Right lobe of liver (tissue), 4 donors: ENCODE results near the gene OPCML.

ENCODE experiments used
- POLR2A ChIP-seq: fragments of 450-650 bp; IDR thresholded peaks from one replicate; pipeline ENCODE4 v1.6.1; 2017; ENCODE audit warnings: antibody characterized with exemption, mild to moderate bottlenecking
- TF ChIP-seq, protein P1 (sequence below), 4 donors: fragments of 200-600 bp in 3 of 4; fragments of 450-650 bp in 1 of 4; IDR thresholded peaks; one replicate each; pipeline versions ENCODE4 v1.5.1 to v1.8.0; 2016 to 2022; ENCODE audit warnings: antibody characterized with exemption in 4 of 4, mild to moderate bottlenecking in 2 of 4
- donor health status: DM: no; HTN: no; CAD: no.
- donor health status: DM: no; HTN: no; CAD: no.
- donor health status: DM: no; HTN: yes; CAD: no.

DNA sequence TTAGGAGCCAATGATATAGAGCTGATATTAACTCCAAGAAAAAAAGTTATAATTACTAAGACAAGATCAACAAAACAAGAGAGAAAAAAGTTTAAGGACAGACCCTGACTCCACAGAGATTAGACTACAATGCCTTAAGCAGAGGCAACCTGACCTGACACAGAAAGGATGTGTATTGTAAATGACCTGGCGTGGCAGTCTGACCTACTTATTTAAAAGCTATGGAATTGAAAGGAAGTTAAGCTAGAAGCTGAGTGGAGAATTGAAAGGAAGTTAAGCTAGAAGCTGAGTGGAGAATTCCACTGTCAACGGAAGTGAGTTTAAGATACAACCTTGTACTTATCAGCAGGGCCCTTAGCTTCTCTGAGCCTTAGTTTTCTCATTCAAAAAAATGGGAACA lies 885.4 kb downstream of the OPCML start:
- TF ChIP-seq, protein P1, sequence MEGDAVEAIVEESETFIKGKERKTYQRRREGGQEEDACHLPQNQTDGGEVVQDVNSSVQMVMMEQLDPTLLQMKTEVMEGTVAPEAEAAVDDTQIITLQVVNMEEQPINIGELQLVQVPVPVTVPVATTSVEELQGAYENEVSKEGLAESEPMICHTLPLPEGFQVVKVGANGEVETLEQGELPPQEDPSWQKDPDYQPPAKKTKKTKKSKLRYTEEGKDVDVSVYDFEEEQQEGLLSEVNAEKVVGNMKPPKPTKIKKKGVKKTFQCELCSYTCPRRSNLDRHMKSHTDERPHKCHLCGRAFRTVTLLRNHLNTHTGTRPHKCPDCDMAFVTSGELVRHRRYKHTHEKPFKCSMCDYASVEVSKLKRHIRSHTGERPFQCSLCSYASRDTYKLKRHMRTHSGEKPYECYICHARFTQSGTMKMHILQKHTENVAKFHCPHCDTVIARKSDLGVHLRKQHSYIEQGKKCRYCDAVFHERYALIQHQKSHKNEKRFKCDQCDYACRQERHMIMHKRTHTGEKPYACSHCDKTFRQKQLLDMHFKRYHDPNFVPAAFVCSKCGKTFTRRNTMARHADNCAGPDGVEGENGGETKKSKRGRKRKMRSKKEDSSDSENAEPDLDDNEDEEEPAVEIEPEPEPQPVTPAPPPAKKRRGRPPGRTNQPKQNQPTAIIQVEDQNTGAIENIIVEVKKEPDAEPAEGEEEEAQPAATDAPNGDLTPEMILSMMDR (IDR thresholded peaks at IDR 0.05), result no peak
- TF ChIP-seq POLR2A, result no peak
